GM12878 (cell line): ENCODE measurements around the gene PARP15. TPM values are rescaled to one million over a fixed set of nuclear protein-coding genes. Genes with fewer than 3 reads are reported as not detected.

Source experiments
- BCL11A ChIP-seq: IDR thresholded peaks from 2 replicates; pipeline ENCODE4 v1.6.1; 2011; ENCODE audit warnings: low read depth, low read length
- BRCA1 ChIP-seq: IDR thresholded peaks from 2 replicates; pipeline ENCODE4 v1.6.1; 2011; ENCODE audit warnings: low read depth, low read length, improper control_type of control experiment
- CBFB ChIP-seq: IDR thresholded peaks from 2 replicates; pipeline ENCODE4 v1.6.1; 2016; ENCODE audit warnings: antibody characterized with exemption, low read depth
- CHD1 ChIP-seq: IDR thresholded peaks from 2 replicates; pipeline ENCODE4 v1.6.1; 2012; ENCODE audit warnings: low read depth, low read length, improper control_type of control experiment
- CHD4 ChIP-seq: fragments of 200-600 bp; sonication (generic); IDR thresholded peaks from 2 replicates; pipeline ENCODE4 v1.6.1; 2016; ENCODE audit warnings: mild to moderate bottlenecking
- CREM ChIP-seq: IDR thresholded peaks from 2 replicates; pipeline ENCODE4 v1.6.1; 2014; ENCODE audit warnings: antibody characterized with exemption, low read depth
- DPF2 ChIP-seq: fragments of 450-650 bp; IDR thresholded peaks from 2 replicates; pipeline ENCODE4 v1.6.1; 2017; ENCODE audit warnings: mild to moderate bottlenecking
- ETV6 ChIP-seq, 2 experiments: fragments of 450-650 bp in 1 of 2; IDR thresholded peaks in 1 of 2; conservative IDR thresholded peaks in 1 of 2; 2 replicates each; pipeline ENCODE4 v1.6.1; 2014; ENCODE audit warnings: antibody characterized with exemption in 1 of 2, borderline replicate concordance in 1 of 2, low read depth in 1 of 2, mild to moderate bottlenecking in 1 of 2, moderate library complexity in 1 of 2
- GATAD2B ChIP-seq: fragments of 450-650 bp; conservative IDR thresholded peaks from 2 replicates; pipeline ENCODE4 v1.6.1; 2017; ENCODE audit warnings: low read depth, mild to moderate bottlenecking, moderate library complexity
- IRF4 ChIP-seq: IDR thresholded peaks from 2 replicates; pipeline ENCODE4 v1.6.1; 2011; ENCODE audit warnings: low read depth, low read length
- MEF2A ChIP-seq: IDR thresholded peaks from 2 replicates; pipeline ENCODE4 v1.6.1; 2011; ENCODE audit warnings: low read depth, mild to moderate bottlenecking, low read length, moderate library complexity; ENCODE audit not compliant: insufficient read depth
- MEF2B ChIP-seq: fragments of 450-650 bp; IDR thresholded peaks from 2 replicates; pipeline ENCODE4 v1.6.1; 2018; ENCODE audit warnings: mild to moderate bottlenecking, moderate library complexity; ENCODE audit not compliant: partially characterized antibody, poor library complexity, severe bottlenecking
- MTA2 ChIP-seq: fragments of 450-650 bp; IDR thresholded peaks from 2 replicates; pipeline ENCODE4 v1.6.1; 2016; ENCODE audit warnings: low read depth, mild to moderate bottlenecking, moderate library complexity
- NFIC ChIP-seq: IDR thresholded peaks from 2 replicates; pipeline ENCODE4 v1.6.1; 2012; ENCODE audit warnings: low read depth, mild to moderate bottlenecking, inconsistent platforms, low read length, moderate library complexity
- NFYA ChIP-seq: IDR thresholded peaks from 2 replicates; pipeline ENCODE4 v1.6.1; 2011; ENCODE audit warnings: low read depth, mild to moderate bottlenecking, low read length, improper control_type of control experiment, borderline replicate concordance
- NR2C1 ChIP-seq: fragments of 450-650 bp; IDR thresholded peaks from 2 replicates; pipeline ENCODE4 v1.6.1; 2017; ENCODE audit warnings: antibody characterized with exemption, mild to moderate bottlenecking, moderate library complexity
- NR2F1 ChIP-seq: fragments of 450-650 bp; conservative IDR thresholded peaks from 2 replicates; pipeline ENCODE4 v1.6.1; 2017; ENCODE audit warnings: mild to moderate bottlenecking
- POLR2AphosphoS2 ChIP-seq: IDR thresholded peaks from 2 replicates; pipeline ENCODE4 v1.6.1; 2011; ENCODE audit warnings: low read depth, mild to moderate bottlenecking, low read length, improper control_type of control experiment, moderate library complexity
- RUNX3 ChIP-seq: IDR thresholded peaks from 2 replicates; pipeline ENCODE4 v1.6.1; 2012; ENCODE audit warnings: low read length, inconsistent platforms
- SUZ12 ChIP-seq: fragments of 200-600 bp; sonication (generic); IDR thresholded peaks from one replicate; pipeline ENCODE4 v1.6.1; 2018; ENCODE audit warnings: antibody characterized with exemption, mild to moderate bottlenecking; ENCODE audit not compliant: unreplicated experiment
- TCF12 ChIP-seq: IDR thresholded peaks from 2 replicates; pipeline ENCODE4 v1.6.1; 2011; ENCODE audit warnings: low read depth, mild to moderate bottlenecking, low read length
- USF1 ChIP-seq: IDR thresholded peaks from 2 replicates; pipeline ENCODE4 v1.6.1; 2011; ENCODE audit warnings: borderline replicate concordance, low read depth, mild to moderate bottlenecking, moderate library complexity, mixed read lengths, low read length; ENCODE audit not compliant: insufficient read depth; ENCODE audit errors: extremely low read length
- ZNF24 ChIP-seq: fragments of 450-650 bp; IDR thresholded peaks from 2 replicates; pipeline ENCODE4 v1.6.1; 2017; ENCODE audit warnings: antibody characterized with exemption, mild to moderate bottlenecking
- ZNF592 ChIP-seq: fragments of 450-650 bp; IDR thresholded peaks from 2 replicates; pipeline ENCODE4 v1.6.1; 2017; ENCODE audit warnings: mild to moderate bottlenecking, moderate library complexity
- polyA plus RNA-seq, 11 experiments: library from polyadenylated mRNA; depleted of rRNA in 4 of 11; unstranded in 6 of 11; stranded (reverse) in 5 of 11; fragments of >200 nt; fragmentation: Nextera tagmentation in 4 of 11; fragmentation: Illumina TruSeq in 1 of 11; extraction: Ambion mirVana in 4 of 11; extraction: Trizol in 1 of 11; gene quantifications; 1 replicate in 1 of 11; 2 replicates in 10 of 11; pipeline versions ENCODE4 v1.2.1 to v1.2.3, GENCODE V29; 2011 to 2016; ENCODE audit warnings: inconsistent platforms in 2 of 11, missing spikeins in 2 of 11, low read depth in 1 of 11
- total RNA-seq, 4 experiments: library from RNA; depleted of rRNA in 3 of 4; stranded (reverse); fragments of >200 nt in 3 of 4; fragmentation: Illumina TruSeq in 1 of 4; extraction: Trizol in 1 of 4; gene quantifications; 2 replicates each; pipeline versions ENCODE4 v1.2.1 to v1.2.3, GENCODE V29; 2013 to 2021

The PARP15 gene
- total and polyA plus RNA-seq, 10 of the 15 experiments (the other 5 are each of a cell fraction or from before 2014, with no cell fraction given), result 9.0 to 234 (median 36.3) TPM

- TF ChIP-seq MEF2B (peak; percentile 64), BRCA1 (no peak), MTA2 (peak; percentile 89), NR2C1 (no peak), SUZ12 (no peak), ZNF592 (0 out of 2 replicates have a peak, but pooled peaks have one; percentile 57), NFIC (peak; percentile 94), POLR2AphosphoS2 (no peak), NFYA (no peak), RUNX3 (peak; percentile 96), BCL11A (peak; percentile 62; the same call in 1 of the 2 replicates), TCF12 (no peak), IRF4 (peak; percentile 57; the same call in 1 of the 2 replicates), ZNF24 (peak; percentile 51; the same call in 1 of the 2 replicates), CHD4 (no peak), USF1 (no peak), DPF2 (peak; percentile 94), CBFB (peak; percentile 34; the same call in 1 of the 2 replicates), GATAD2B (0 out of 2 replicates have a peak, but pooled peaks have one; percentile 32), NR2F1 (0 out of 2 replicates have a peak, but pooled peaks have one; percentile 44), CREM (peak; percentile 57; the same call in 1 of the 2 replicates), MEF2A (peak; percentile 65; the same call in 1 of the 2 replicates), CHD1 (no peak), ETV6 (conservative IDR thresholded peaks at IDR 0.05 in 1 of 2, IDR thresholded peaks at IDR 0.05 in 1 of 2; ENCODE audit: borderline replicate concordance in 1 of 2, low read depth in 1 of 2) (peak in 1 of 2 experiments; percentile 77; a peak in 1 of 4 replicates)
Measured at GRCh38 chr3:122589297-122589696, 11.8 kb downstream of the PARP15 start (continued).
